Islet of Langerhans (tissue), 1 donor: ENCODE results near the gene SSX4.
"Not testable (repeated sequence)": the region's sequence is repeated elsewhere in the genome, so short reads cannot be mapped to it uniquely, and the experiment has no call there.

ENCODE experiments used
- FAIRE-seq: peaks from one replicate; lab custom pipeline; 2011; peaks lifted over from hg19 to GRCh38; lab: Jason Lieb, UNC

The SSX4 gene, protein sequence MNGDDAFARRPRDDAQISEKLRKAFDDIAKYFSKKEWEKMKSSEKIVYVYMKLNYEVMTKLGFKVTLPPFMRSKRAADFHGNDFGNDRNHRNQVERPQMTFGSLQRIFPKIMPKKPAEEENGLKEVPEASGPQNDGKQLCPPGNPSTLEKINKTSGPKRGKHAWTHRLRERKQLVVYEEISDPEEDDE

DNA sequence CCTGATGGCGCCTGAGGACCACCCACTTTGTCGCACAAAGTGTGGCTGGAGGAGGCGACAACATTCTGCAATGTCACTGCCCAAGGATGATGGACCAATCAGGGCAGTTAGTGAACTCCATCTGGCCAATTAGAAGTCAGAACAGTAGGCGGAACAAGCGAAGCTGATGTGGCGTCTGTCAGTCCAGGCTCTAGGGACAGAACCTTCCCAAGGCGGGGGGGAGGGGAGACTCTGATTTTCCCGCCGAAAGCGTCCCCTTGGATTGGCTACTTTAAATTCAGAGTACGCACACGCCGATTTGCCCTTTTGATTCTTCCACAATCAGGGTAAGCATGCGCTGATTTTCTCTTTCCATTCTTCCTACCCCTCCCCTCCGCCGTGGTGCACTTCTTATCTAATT, at the start of gene SSX4:
Gene SSX4 (plus strand): TSS at position 301 of the 400 bp plus-strand sequence. CDS start 515 bp downstream, outside the sequence.
- not testable (repeated sequence) for FAIRE-seq

DNA sequence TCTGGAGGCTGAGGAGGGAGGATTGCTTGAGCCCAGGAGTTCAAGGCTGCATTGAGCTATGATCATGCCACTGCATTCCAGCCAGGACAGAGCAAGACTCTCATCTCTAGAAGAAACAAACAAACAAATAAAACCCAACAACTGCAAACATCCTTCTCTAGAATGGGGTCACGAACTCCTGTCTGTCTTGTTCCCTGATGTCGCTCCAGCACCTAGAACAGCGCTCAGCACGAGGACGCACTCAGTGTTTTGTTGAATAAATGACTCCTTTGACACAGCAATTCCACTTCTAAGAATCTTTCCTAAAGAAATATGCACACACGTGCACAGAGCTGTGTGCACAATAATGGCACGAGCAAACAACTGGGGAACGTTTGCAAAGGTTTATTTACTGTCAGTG, 37.3 kb upstream of the SSX4 start:
- FAIRE-seq = not testable (repeated sequence)

DNA sequence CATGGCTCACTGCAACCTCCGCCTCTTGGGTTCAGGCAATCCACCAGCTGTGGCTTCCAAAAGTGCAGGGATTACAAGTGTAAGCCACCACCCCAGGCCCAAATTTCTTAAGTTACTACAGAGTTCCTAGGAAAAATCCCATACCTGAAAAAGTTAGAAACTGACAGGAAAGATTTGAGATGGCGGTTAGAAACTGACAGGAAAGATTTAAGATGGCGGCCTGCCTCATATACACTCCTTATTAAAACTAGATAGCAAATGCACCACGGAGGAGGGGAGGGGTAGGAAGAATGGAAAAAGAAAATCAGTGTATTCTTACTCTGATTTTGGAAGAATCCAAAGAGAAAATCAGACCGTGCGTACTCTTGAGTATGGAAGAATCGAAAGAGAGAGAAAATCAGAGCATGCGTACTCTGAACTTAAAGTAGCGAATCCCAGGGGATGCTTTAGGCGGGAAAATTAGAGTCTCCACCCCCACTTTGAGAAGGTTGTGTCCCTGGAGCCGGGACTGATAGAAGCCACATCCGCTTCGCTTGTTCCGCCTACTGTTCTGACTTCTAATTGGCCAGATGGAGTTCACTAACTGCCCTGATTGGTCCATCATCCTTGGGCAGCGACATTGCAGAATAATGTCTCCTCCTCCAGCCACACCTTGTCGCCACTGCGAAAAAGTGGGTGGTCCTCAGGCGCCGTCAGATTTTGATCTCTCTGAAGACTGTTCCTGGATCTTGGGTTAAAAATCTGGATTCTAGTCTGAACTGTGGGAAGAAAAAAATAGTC, 26.8 kb upstream of the SSX4 start, which contains the start of gene SSX3:
Gene SSX3 (minus strand): TSS at position 389 of the 780 bp plus-strand sequence. CDS start 1,454 bp downstream, outside the sequence.
- FAIRE-seq = not testable (repeated sequence)

DNA sequence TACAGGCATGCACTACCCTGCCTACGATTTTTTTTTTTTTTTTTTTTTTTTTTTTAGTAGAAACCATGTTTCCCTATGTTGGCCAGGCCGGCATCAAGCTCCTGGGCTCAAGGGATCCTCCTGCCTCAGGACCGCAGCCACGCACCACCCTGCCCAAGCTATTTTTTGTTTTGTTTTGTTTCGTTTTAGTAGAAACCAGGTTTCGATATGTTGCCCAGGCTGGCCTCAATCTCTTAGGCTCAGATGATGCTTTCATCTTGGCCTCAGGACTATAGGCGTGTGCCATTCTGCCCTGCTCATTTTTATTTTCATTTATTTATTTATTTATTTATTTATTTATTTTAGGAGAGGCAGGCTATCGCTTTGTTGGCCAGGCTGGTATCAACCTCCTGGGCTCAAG, 25.7 kb upstream of the SSX4 start:
- no peak for FAIRE-seq

DNA sequence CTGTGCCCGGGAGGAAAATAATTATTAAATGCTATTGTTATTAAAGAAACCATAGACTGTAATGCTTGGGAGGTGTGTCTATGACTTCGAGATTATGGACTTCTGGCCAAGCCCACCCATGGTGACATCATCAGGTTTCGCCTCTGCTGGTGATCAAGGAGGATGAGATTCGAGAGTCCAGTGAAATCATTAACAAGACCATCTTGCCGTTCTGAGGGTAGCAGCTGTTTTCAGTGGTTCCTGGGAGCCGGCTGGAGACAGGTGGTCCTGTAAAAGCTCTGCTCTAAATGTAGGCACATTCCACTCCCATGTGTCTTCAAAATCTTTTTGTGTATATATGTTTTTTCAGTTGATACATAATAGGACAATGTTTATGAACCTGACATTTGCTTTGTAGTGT, 24.1 kb upstream of the SSX4 start:
- FAIRE-seq = not testable (repeated sequence)

DNA sequence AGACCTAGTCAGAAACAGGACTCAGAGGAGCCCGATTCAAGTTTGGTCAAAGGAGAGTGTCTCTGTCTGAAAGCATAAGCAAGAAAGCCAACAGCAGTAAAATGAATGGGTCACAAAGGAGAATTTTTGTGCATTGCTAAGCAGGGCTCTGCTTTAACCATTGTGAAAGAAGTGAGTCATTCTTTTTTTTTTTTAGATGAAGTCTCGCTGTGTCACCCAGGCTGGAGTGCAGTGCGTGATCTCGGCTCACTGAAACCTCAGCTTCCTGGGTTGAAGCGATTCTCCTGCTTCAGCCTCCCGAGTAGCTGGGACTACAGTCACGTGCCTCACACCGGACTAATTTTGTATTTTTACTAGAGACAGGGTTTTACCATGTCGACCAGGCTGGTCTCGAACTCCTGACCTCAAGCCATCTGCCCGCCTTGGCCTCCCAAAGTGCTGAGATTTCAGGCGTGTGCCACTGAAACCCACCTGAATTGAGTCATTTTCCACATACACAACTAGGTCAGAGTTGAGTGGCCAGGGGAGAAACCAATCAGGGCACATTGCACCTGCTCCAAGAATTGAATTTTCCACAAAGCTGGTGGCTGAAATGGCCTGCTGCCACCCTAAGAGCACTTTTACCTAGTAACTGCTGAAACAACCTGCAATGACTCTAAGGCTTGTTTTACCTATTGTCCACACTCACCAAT, 15.5 kb upstream of the SSX4 start:
- FAIRE-seq = not testable (repeated sequence)

DNA sequence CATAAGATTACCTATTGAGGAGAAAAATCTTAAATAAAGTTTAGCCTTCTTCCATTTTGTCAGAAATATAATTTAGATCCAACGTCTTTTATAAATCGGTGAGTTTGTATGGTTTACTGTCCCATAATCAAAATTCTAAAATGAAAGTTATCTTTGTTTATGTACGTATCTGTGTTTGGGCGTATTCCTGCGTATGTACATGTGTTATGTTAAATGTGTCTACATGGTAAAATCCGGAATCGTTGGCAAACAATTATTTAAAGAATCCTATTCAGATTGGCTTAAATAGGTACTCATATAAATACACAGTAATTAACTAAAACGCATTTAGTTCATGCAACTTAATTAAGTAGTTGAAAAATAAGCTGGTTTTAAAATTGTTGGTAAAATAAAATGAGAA, 12.9 kb upstream of the SSX4 start:
- FAIRE-seq = not testable (repeated sequence)

DNA sequence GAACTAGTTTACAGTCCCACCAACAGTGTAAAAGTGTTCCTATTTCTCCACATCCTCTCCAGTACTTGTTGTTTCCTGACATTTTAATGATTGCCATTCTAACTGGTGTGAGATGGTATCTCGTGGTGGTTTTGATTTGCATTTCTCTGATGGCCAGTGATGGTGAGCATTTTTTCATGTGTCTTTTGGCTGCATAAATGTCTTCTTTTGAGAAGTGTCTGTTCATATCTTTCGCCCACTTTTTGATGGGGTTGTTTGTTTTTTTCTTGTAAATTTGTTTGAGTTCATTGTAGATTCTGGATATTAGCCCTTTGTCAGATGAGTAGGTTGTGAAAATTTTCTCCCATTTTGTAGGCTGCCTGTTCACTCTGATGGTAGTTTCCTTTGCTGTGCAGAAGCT, 13.6 kb downstream of the SSX4 start:
- FAIRE-seq = not testable (repeated sequence)

DNA sequence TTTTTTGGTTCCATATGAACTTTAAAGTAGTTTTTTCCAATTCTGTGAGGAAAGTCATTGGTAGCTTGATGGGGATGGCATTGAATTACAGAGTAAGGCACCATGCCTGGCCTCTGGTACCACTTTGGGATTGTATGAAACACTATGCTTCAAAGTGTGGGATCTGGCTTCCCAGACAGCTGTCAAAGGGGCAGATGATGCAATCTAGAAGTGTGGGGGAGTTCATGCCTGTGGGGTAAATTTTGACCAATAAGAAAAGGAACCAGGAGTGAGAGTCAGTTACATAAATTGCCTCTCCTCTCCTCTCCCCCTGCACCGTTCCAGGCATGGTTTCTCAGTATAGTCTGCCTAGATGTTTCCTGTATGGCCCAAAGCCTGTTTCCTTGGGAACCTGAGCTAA, 14.5 kb downstream of the SSX4 start:
- not testable (repeated sequence) for FAIRE-seq

DNA sequence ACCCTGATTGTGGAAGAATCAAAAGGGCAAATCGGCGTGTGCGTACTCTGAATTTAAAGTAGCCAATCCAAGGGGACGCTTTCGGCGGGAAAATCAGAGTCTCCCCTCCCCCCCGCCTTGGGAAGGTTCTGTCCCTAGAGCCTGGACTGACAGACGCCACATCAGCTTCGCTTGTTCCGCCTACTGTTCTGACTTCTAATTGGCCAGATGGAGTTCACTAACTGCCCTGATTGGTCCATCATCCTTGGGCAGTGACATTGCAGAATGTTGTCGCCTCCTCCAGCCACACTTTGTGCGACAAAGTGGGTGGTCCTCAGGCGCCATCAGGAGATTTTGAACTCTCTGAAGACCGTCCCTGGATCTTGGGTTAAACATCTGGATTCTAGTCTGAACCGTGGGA, 28.5 kb downstream of the SSX4 start, which contains the start of gene SSX4B:
Gene SSX4B (minus strand): TSS at position 101 of the 400 bp plus-strand sequence. CDS start 588 bp downstream, outside the sequence.
- not testable (repeated sequence) for FAIRE-seq

DNA sequence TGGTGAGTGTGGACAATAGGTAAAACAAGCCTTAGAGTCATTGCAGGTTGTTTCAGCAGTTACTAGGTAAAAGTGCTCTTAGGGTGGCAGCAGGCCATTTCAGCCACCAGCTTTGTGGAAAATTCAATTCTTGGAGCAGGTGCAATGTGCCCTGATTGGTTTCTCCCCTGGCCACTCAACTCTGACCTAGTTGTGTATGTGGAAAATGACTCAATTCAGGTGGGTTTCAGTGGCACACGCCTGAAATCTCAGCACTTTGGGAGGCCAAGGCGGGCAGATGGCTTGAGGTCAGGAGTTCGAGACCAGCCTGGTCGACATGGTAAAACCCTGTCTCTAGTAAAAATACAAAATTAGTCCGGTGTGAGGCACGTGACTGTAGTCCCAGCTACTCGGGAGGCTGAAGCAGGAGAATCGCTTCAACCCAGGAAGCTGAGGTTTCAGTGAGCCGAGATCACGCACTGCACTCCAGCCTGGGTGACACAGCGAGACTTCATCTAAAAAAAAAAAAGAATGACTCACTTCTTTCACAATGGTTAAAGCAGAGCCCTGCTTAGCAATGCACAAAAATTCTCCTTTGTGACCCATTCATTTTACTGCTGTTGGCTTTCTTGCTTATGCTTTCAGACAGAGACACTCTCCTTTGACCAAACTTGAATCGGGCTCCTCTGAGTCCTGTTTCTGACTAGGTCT, 43.8 kb downstream of the SSX4 start:
- not testable (repeated sequence) for FAIRE-seq

DNA sequence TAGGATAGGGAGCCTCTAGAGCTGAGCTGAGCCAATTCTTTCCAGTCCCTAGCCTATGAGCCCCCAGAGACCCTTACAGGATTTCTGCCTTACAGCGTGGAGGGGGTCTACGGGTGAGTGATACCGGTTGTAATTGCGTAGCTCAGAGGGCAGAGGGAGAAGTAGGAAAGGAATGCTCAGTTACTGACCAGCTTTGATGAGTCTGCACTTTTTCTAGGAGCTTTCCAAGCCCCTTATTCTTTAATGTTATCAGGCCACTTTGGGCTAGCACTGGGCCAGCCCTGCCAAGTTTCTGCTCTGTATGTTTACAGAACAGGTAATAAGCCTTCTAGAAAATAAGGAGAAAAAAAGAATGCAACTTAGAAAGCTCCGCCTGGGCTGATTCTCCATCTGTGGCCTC, 46.3 kb downstream of the SSX4 start:
- FAIRE-seq = not testable (repeated sequence)

DNA sequence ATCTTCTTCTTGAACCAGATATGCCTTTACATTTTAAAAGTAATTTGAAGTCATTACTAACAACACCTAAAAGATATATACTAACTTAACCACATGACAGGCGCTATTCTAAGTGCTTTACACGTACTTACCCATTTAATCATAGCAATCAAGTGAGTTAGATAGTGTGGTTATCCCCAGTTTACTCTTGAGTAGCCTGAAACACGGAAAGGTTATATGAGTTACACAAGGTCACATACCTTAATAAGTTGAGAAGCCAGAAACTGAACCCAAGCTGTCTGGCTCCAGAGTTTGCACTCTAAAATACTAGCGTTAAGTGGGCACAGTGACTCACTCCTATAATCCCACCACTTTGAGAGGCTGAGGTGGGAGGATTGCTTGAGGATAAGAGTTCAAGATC, 46.8 kb downstream of the SSX4 start:
- not testable (repeated sequence) for FAIRE-seq

DNA sequence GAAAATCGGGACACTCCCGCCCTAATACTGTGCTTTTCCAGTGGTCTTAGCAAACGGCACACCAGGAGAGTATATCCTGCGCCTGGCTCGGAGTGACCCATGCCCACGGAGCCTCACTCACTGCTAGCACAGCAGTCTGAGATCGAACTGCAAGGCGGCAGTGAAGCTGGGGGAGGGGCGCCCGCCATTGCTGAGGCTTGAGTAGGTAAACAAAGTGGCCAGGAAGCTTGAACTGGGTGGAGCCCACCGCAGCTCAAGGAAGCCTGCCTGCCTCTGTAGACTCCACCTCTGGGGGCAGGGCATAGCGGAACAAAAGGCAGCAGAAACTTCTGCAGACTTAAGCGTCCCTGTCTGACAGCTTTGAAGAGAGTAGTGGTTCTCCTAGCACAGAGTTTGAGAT, 50.4 kb downstream of the SSX4 start:
- not testable (repeated sequence) for FAIRE-seq
